Ascending aorta (tissue), 2 donors: ENCODE results near the gene NEUROG2. TPM values are rescaled to one million over a fixed set of nuclear protein-coding genes. Genes with fewer than 3 reads are reported as not detected.
A peak's percentile ranks its signal among the peaks of the same experiment; 100 is the strongest.

Source experiments
- DNase-seq, 2 donors: peaks; one replicate each; pipeline ENCODE4 v3.0.0-alpha.2; 2019; ENCODE audit warnings: low spot score in 2 of 2
- H3K27ac ChIP-seq, 2 donors: fragments of 200-600 bp; sonication (generic); one replicate each; pipeline ENCODE4 v1.5.1; 2016 to 2017; ENCODE audit warnings: mild to moderate bottlenecking in 1 of 2
- H3K27me3 ChIP-seq: fragments of 200-600 bp; sonication (generic); one replicate; pipeline ENCODE4 v1.5.1; 2017
- H3K36me3 ChIP-seq, 2 donors: fragments of 200-600 bp; sonication (generic); one replicate each; pipeline ENCODE4 v1.5.1; 2016
- H3K4me1 ChIP-seq, 2 donors: fragments of 200-600 bp; sonication (generic); one replicate each; pipeline ENCODE4 v1.5.1; 2016 to 2017; ENCODE audit warnings: mild to moderate bottlenecking in 1 of 2
- H3K4me3 ChIP-seq, 2 donors: fragments of 200-600 bp; sonication (generic); one replicate each; pipeline ENCODE4 v1.5.1; 2016 to 2017; ENCODE audit warnings: mild to moderate bottlenecking in 1 of 2
- H3K9me3 ChIP-seq, 2 donors: fragments of 200-600 bp; sonication (generic); one replicate each; pipeline ENCODE4 v1.5.1; 2016
- CTCF ChIP-seq, 3 experiments: fragments of 200-600 bp in 2 of 3; fragments of 450-650 bp in 1 of 3; sonication (generic) in 2 of 3; IDR thresholded peaks; one replicate each; pipeline ENCODE4 v1.5.1; 2016 to 2019; ENCODE audit warnings: antibody characterized with exemption in 3 of 3, mild to moderate bottlenecking in 1 of 3, moderate library complexity in 1 of 3
- intact Hi-C: fragments of 100-400 bp; cut with DNase I; formaldehyde crosslinking; loops from one replicate; pipeline ENCODE4 v1.15.1; 2023
- total RNA-seq: library from RNA; depleted of rRNA; stranded (reverse); fragments of >200 nt; gene quantifications from one replicate; pipeline ENCODE4 v1.1.0, GENCODE V29; 2016

The NEUROG2 gene
- total RNA-seq, 1 donor from 2014 or later, result not detected

GRCh38 chr4:112515198-112516065 lies 548 bp downstream of the NEUROG2 start:
- peaks cover 57% of the 10 kb centered on the region for H3K27me3 ChIP-seq

DNA sequence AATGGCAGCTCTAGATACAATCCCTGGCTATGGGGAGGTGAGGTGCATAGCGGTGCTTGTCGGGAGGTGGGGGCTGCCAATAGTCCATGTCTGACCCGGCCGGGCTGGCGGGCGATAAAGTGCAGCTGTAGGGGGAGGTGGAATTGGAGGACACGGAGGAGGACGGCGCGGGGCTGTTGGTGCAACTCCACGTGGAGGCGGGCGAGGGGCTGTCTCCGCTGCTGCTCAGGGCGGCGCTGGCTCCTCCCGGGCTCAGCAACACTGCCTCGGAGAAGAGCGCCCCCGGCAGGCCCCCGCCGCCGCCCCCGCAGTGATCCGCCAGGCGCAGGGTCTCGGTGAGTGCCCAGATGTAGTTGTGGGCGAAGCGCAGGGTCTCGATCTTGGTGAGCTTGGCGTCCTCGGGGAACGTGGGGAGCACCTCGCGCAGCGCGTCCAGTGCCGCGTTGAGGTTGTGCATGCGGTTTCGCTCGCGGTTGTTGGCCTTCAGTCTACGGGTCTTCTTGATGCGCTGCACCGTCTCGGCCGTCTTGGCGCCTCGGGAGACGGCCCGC lies 1.3 kb downstream of the NEUROG2 start:
- H3K4me1 ChIP-seq, result peaks cover 12 to 30% of the 10 kb centered on the region in 2 donors
- peaks cover 52% of the 10 kb centered on the region for H3K27me3 ChIP-seq
- H3K4me3 ChIP-seq, result peak overlapping the region; percentile 64
- intact Hi-C loops, result loop anchor here (5.0 kb wide), 1 partner anchor 282 kb away; the partner anchor contains the start of gene AP1AR
- DNase-seq, result no peak
- no peak overlapping the region for H3K27ac ChIP-seq
- no peaks in the 10 kb centered on the region for H3K9me3 ChIP-seq
- no peak for TF ChIP-seq CTCF (IDR thresholded peaks at IDR 0.05)
- no peaks in the 10 kb centered on the region for H3K36me3 ChIP-seq

More at GRCh38 chr4:112515198-112516065, 548 bp downstream of the NEUROG2 start:
- no peak for TF ChIP-seq CTCF (IDR thresholded peaks at IDR 0.05)
- Histone ChIP-seq H3K27ac (no peak overlapping the region), H3K9me3 (no peaks in the 10 kb centered on the region), H3K4me1 (peaks cover 10 to 23% of the 10 kb centered on the region in 2 donors), H3K36me3 (no peaks in the 10 kb centered on the region), H3K4me3 (peak overlapping the region; percentile 64)
- intact Hi-C loops, result loop anchor here (5.0 kb wide), 1 partner anchor 283 kb away; the partner anchor contains the start of gene AP1AR
- DNase-seq, result no peak

DNA sequence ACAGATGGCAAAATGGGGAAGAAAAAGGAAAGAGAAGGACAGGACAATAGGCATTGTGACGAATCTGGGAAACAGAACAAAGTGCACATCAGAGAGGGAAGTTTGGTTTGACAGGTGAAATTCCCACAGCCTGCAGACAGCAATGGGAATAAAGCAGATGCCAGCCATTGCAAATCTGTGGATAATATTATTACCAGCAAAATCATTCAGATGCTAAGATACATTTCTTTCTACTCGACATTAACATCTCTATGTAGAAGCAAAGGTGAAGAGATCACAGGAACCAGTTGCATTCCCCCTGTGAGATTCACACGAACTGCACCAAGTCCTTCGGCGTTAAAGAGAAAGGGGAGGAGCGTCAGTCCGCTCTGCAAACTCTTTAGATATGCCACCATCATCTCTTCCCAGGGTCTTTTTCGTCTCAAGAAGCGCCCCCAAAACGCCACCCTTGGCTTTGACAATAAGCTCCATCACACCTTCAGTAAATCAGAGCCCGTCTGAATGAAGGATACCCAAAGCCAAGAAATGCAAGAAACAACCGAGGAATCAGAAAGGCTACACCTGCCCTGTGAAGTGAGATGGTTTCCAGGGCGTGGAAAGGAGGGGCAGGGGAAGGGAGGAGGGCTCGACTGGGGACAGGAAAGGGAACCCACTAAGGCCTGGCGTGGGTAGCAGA lies 1.9 kb downstream of the NEUROG2 start:
- H3K4me3 ChIP-seq, result peak overlapping the region in 1 of 2 donors; percentile 64
- intact Hi-C loops, result no loop called here
- peaks cover 48% of the 10 kb centered on the region for H3K27me3 ChIP-seq
- no peak for DNase-seq
- H3K27ac ChIP-seq, result no peak overlapping the region
- no peak for TF ChIP-seq CTCF (IDR thresholded peaks at IDR 0.05)
- H3K9me3 ChIP-seq, result no peaks in the 10 kb centered on the region
- no peaks in the 10 kb centered on the region for H3K36me3 ChIP-seq
- H3K4me1 ChIP-seq, result peaks cover 12 to 36% of the 10 kb centered on the region in 2 donors

- DNase-seq, result no peak
- no peaks in the 10 kb centered on the region for H3K36me3 ChIP-seq
- no peak overlapping the region for H3K4me3 ChIP-seq
- H3K9me3 ChIP-seq, result no peaks in the 10 kb centered on the region
- H3K4me1 ChIP-seq, result peaks cover 12 to 37% of the 10 kb centered on the region in 2 donors
- TF ChIP-seq CTCF (IDR thresholded peaks at IDR 0.05), result no peak
- intact Hi-C loops, result no loop called here
- no peak overlapping the region for H3K27ac ChIP-seq
- peaks cover 29% of the 10 kb centered on the region for H3K27me3 ChIP-seq
These were observed 4.2 kb downstream of the NEUROG2 start for GRCh38 chr4:112511803-112512118.

DNA sequence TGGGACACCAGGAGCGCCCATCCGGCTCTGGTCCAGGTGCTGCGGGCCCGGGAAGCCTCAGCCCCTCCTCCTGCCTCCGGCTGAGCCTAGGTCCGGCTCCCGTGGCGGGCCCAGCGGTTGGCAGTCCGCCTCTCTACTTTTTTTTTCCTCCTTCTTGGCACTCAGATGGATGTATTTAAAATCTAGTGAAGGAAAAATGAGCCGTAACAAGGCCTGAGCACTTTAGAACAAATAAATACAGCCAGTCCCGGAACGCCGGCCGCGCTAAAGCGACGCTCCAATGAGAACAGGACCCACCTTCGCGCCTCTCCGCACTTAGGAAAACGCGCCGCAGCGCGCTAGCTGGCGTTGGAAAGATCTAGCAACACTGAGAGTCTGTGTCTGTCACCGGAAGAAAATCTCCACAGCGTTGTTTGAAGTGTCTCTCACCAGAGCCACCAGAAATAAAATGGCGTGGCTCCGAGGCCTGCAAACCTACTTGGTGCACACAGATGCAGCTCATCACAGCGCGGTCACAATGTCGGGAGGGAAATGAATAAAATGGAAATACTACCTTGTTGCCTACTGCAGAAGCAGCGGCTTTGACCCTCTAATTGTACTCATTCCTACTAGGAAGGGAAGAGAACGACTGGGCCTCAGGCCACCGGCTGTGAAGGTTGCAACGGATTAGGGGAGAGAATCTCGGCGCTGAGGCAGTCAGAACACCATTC lies 4.7 kb downstream of the NEUROG2 start:
- Histone ChIP-seq H3K9me3 (no peaks in the 10 kb centered on the region), H3K27me3 (peaks cover 25% of the 10 kb centered on the region), H3K4me1 (peaks cover 7 to 32% of the 10 kb centered on the region in 2 donors), H3K4me3 (peak overlapping the region; percentile 44 to 52), H3K27ac (no peak overlapping the region), H3K36me3 (no peaks in the 10 kb centered on the region)
- DNase-seq, result no peak
- no peak for TF ChIP-seq CTCF (IDR thresholded peaks at IDR 0.05)
- intact Hi-C loops, result no loop called here
